Endothelial cell (in vitro differentiated cells): ENCODE measurements around the gene WDCP. TPM values are rescaled to one million over a fixed set of nuclear protein-coding genes. Genes with fewer than 3 reads are reported as not detected.
A peak's percentile ranks its signal among the peaks of the same experiment; 100 is the strongest.

Experiments used
- DNase-seq: peaks from one replicate; pipeline ENCODE4 v3.0.0; 2021; ENCODE audit warnings: low spot score
- H3K27ac Mint-ChIP-seq: one replicate; pipeline ENCODE4 v1.8.0; 2021; ENCODE audit warnings: mixed read lengths, inconsistent platforms; ENCODE audit not compliant: unreplicated experiment
- H3K27me3 Mint-ChIP-seq: one replicate; pipeline ENCODE4 v1.8.0; 2021; ENCODE audit warnings: mild to moderate bottlenecking, moderate library complexity, mixed read lengths, inconsistent platforms; ENCODE audit not compliant: unreplicated experiment
- H3K36me3 Mint-ChIP-seq: one replicate; pipeline ENCODE4 v1.8.0; 2021; ENCODE audit warnings: mild to moderate bottlenecking, low read depth, mixed read lengths, inconsistent platforms; ENCODE audit not compliant: unreplicated experiment
- H3K4me1 Mint-ChIP-seq: one replicate; pipeline ENCODE4 v1.8.0; 2021; ENCODE audit warnings: mild to moderate bottlenecking, mixed read lengths, inconsistent platforms; ENCODE audit not compliant: unreplicated experiment
- H3K4me3 Mint-ChIP-seq: one replicate; pipeline ENCODE4 v1.8.0; 2021; ENCODE audit warnings: mild to moderate bottlenecking, mixed read lengths, inconsistent platforms; ENCODE audit not compliant: unreplicated experiment
- H3K9me3 Mint-ChIP-seq: one replicate; pipeline ENCODE4 v1.8.0; 2021; ENCODE audit warnings: mixed read lengths, inconsistent platforms; ENCODE audit not compliant: unreplicated experiment
- CTCF ChIP-seq: fragments of 200-600 bp; sonication (generic); IDR thresholded peaks from one replicate; pipeline ENCODE4 v1.5.0; 2021; ENCODE audit warnings: antibody characterized with exemption; ENCODE audit not compliant: unreplicated experiment
- total RNA-seq: library from RNA; stranded (reverse); fragmentation: NEBNext Ultra II Directional; extraction: Animal tissue kit (Norgen Biotek cat#: 25700); gene quantifications from one replicate; pipeline ENCODE4 v1.2.1, GENCODE V29; 2021; ENCODE audit not compliant: unreplicated experiment

WDCP gene
- total RNA-seq, 1 donor from 2014 or later, result 13.4 TPM

- no peak for TF ChIP-seq CTCF
- peaks cover 8% of the 10 kb centered on the region for H3K27me3 Mint-ChIP-seq
- peak overlapping the region; percentile 61 for H3K27ac Mint-ChIP-seq
- H3K9me3 Mint-ChIP-seq, result no peaks in the 10 kb centered on the region
- H3K36me3 Mint-ChIP-seq, result no peaks in the 10 kb centered on the region
- H3K4me1 Mint-ChIP-seq, result peaks cover 15% of the 10 kb centered on the region
- H3K4me3 Mint-ChIP-seq, result peak overlapping the region; percentile 69
- no peak for DNase-seq
These were observed 35.7 kb downstream of the WDCP start for GRCh38 chr2:24011250-24012104.

GRCh38 chr2:24010477-24011249 lies 36.5 kb downstream of the WDCP start:
- peaks cover 15% of the 10 kb centered on the region for H3K4me1 Mint-ChIP-seq
- DNase-seq, result no peak
- no peak for TF ChIP-seq CTCF
- H3K27me3 Mint-ChIP-seq, result peaks cover 8% of the 10 kb centered on the region
- H3K27ac Mint-ChIP-seq, result no peak overlapping the region
- no peaks in the 10 kb centered on the region for H3K36me3 Mint-ChIP-seq
- no peaks in the 10 kb centered on the region for H3K9me3 Mint-ChIP-seq
- peak overlapping the region; percentile 25 for H3K4me3 Mint-ChIP-seq

GRCh38 chr2:24009680-24010476 lies 37.3 kb downstream of the WDCP start, which contains the start of gene MFSD2B:
TSS of gene MFSD2B (plus strand) at chr2:24010085. CDS start at chr2:24010097, 12 bp downstream.
- DNase-seq, result peak; percentile 31
- H3K9me3 Mint-ChIP-seq, result no peaks in the 10 kb centered on the region
- TF ChIP-seq CTCF, result no peak
- no peak within 1 kb of the TSS for H3K27ac Mint-ChIP-seq
- peak within 1 kb of the TSS; percentile 68 for H3K4me3 Mint-ChIP-seq
- H3K4me1 Mint-ChIP-seq, result peaks cover 15% of the 10 kb centered on the region
- H3K27me3 Mint-ChIP-seq, result peaks cover 8% of the 10 kb centered on the region
- H3K36me3 Mint-ChIP-seq, result no peaks in the 10 kb centered on the region

- no peak overlapping the region for H3K27ac Mint-ChIP-seq
- H3K4me1 Mint-ChIP-seq, result peaks cover 15% of the 10 kb centered on the region
- no peaks in the 10 kb centered on the region for H3K9me3 Mint-ChIP-seq
- H3K4me3 Mint-ChIP-seq, result peak overlapping the region; percentile 68
- TF ChIP-seq CTCF, result no peak
- DNase-seq, result no peak
- H3K36me3 Mint-ChIP-seq, result no peaks in the 10 kb centered on the region
- peaks cover 8% of the 10 kb centered on the region for H3K27me3 Mint-ChIP-seq
These were observed 37.9 kb downstream of the WDCP start for GRCh38 chr2:24009367-24009679.
